ENCODE measurements around the gene XPO4.
A peak's percentile ranks its signal among the peaks of the same experiment; 100 is the strongest.
"Not testable (repeated sequence)": the region's sequence is repeated elsewhere in the genome, so short reads cannot be mapped to it uniquely, and the experiment has no call there.

XPO4 gene

DNA sequence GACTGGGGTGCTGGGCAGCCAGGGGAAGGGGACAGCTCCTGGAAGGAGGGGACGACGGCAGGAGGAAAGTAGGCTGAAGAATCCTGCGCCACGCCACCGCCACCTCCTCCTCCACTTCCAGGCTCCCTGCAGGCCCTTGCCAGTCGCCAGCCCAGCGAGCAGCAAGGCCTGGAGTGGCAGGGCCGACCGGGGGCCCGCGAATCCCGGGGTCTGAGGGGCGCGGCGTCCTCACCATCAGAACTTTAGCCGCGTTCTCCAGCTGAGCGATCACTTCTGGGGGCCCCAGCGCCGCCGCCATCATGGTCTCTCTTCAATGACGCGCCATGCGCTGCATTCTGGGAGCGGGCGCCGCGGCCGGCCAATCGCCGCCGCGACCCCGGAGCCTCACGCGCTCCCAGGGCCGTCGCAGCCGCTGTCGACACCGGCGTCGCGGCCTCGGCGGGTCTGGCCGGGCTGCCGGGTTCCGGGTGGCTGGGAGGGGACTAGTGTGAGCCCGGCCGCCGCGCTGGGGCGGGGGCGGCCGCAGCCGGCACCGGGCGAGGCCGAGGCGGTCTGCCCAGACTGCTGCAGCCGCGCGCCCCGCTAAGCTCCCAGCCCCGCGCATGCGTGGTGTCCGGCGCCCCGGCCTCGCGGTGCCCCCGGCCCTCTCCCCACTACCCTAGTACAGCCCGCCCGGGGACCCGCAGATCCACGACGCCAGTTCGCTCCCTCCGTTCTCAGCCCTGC lies at the start of gene XPO4:
Gene XPO4 (minus strand): TSS at position 309 of the 726 bp plus-strand sequence. CDS start 8 bp downstream, at position 301.
- peak; percentile 61 for DNase-seq

DNA sequence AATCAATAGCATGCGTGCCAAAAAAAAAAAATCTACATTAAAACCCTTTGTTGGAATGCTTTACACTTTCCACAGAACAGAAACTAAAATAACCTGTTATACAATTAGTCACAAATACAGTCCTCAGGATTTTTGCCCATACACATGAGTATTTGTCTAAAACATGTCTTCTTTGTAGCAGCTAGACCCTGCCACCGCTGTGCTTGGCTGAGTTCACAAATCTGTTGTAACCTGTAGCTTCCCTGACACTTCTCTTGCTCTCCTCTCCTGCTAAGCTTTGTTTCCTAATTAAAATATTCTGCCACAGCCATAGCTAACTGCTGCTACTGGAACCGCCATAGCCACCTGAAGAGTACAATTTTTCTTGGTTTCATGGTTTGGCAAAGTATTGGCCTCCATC lies 45.5 kb upstream of the XPO4 start:
- not testable (repeated sequence) for DNase-seq

DNA sequence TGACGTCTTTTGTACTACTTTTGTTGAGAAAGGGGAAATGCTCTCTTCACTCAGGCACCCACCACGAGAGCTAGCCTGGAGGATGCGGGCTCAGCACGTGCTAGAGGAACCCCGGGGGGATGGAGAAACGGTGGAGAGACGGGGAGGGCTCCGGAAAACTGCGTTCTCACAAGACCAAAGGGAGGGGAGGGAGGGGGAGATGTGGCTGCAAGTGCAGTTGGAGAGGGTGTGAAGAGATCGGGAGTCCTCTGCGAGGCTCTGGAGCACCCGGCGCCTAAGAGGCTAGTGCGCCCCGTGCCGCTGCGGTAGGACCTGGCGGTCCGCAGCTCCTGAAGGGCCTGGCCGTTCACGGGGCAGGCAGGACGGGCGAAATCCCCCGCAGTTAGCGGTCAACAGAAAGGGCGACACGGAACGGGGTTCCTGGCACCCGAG lies 43.4 kb upstream of the XPO4 start:
- no peak for DNase-seq

DNA sequence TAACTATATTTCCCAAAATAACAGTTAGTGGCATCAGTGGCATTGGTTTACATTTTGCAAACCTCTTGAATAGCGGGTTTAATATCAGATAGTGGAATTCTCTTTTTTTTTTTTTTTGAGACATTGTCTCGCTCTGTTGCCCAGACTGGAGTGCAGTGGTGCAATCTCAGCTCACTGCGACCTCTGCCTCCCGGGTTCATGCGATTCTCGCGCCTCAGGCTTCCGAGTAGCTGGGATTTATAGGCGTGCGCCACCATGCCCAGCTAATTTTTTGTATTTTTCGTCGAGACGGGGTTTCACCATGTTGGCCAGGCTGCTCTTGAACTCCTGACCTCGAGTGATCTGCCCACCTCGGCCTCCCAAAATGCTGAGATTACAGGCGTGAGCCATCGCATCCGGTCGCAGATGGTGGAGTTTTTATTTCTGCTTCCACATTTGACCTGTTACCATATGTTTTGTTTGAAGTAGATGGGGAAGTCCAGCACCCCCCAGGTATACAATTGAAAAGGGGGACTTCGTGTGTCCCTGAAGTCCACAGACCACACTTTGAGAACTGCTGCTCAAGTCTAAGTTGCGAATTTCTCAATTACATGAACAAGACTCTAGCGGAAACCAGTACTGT lies 40.5 kb upstream of the XPO4 start:
- DNase-seq, result no peak

DNA sequence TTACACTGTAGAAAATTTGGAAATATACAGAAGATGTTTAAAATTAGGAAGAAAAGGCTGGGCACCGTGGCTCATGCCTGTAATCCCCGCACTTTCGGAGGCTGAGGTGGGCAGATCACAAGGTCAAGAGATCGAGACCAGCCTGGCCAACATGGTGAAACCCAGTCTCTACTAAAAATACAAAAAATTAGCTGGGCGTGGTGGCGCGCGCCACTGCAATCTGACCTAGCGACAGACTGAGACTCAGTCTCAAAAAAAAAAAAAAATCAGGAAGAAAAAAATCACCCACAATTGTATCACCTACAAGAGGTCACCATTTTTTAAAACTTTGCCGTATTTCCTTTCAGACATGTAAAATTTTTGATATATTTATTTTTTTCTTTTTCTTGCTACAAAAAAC lies 38.0 kb upstream of the XPO4 start:
- DNase-seq, result not testable (repeated sequence)

DNA sequence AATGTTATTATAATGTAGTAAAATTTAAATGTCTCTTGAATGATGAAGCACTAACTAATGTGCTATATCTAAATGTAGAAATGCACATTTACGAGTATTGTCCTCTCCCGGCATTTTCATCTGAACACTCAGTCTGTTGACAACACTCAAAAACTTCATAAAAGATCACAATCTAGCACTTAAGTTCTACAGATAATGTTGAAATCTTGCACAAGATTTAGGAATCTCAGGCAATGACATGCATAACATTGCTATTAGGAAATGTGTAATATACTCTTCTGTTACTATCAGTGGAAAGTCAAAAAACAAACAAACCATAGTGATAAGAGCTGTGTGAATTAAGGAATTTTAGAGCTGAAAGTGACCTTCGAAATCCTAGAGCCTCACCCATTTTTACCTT lies 37.5 kb upstream of the XPO4 start:
- DNase-seq, result no peak

DNA sequence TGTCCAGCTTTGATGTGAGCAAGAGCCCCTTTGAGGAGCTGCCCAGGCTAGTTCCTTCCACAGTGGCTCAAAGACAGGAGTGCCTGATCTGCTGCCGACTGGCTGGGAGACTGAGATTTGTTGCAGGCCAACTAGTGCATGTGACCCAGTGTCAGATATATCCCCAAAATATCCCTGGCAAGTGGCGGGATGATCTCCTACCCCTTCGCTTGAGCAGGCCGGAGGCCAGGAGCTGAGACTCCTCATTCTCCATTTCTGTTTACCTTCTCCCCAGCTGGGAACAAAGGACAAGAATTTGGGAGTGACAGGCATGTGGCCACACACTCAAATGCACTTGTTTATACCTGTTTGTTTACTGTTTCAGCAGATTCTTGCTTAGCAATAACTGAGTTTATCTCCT lies 37.1 kb upstream of the XPO4 start:
- no peak for DNase-seq

DNA sequence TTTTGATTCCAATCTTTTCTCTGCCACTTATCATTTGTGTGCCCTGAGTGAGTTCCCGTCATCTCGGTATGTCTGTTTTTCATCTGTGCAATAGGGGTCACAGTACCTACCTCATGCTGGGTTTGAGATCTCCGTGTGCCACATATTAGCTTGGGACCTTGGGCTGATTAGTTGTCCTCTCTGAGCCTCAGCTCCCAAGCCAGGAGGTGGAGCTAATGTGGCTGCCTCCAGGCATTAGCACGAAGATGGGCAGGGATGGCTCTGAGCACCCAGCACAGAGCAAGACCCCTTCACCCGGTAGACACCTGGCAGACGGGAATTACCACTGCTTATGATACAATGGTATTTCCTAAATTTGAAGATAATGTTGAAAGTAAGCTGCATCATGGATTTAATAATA lies 35.8 kb upstream of the XPO4 start:
- no peak for DNase-seq

DNA sequence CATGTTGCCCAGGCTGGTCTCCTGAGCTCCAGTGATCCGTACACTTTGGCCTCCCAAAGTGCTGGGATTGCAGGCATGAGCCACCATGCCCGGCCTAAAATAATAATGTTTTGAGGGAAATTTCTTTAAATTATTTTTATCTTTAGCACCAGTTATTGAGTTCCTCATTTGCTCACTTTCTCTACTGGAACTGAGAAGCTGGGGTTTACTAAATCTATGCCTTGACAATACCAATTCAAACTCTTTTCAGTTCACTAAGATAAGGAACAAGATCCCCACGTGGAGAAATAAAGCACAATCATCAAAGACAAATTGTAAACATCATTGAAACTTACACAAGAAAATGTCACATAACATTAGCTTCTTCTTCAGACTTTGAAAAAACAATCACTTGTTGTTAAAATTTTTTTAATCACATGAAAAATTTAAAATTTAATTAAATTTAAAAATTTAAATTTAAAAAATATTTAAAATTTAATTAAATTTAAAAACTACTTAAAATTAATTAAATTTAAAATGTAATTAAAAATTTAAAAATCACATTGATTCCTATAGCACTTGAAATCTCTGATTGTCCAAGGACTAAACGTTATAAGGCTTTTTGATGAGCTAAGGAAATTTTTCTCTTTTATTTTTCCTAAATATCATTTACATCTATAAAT lies 25.2 kb upstream of the XPO4 start:
- no peak for DNase-seq

DNA sequence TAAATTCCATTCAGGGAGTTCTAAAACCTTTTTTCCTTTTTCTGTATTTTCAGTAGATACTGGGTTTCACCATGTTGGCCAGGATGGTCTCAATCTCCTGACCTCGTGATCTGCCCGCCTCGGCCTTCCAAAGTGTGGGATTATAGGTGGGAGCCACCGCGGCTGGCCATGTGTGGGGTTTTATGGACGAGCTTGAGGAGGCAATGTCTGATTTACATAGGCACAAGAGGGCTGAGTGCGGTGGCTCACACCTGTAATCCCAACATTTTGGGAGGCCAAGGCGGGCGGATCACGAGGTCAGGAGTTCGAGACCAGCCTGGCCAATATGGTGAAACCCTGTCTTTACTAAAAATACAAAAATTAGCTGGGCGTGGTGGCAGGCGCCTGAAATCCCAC lies 22.8 kb upstream of the XPO4 start:
- DNase-seq, result not testable (repeated sequence)

DNA sequence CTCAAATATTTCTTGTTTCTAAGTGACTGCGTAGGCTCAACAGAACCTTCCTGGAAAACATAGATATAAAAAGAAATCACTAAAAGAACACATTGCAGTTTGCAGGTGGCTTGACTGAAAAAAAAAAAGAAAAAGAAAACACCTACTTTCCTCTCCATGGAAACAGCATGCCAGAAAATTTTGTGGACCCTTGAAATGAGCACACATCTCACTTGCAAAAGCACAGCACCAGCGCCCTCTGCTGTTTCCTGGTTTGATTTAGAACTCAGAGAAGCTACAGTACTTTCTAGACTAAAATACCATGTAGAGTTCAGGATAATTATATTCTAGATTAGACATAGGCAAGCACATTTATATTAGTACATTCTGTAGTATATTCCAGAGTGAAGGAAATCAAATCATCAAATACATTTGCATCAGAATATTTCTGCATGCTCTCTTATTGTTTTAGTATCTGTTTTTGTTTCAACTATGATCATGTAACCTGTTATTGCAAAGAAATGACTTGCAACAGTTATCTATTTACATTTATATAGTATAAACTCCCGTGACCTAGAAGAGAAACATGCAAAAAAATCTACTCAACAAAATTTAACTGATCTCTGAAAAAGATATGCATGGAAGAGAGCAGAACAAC lies 22.3 kb upstream of the XPO4 start:
- peak; percentile 64 for DNase-seq

DNA sequence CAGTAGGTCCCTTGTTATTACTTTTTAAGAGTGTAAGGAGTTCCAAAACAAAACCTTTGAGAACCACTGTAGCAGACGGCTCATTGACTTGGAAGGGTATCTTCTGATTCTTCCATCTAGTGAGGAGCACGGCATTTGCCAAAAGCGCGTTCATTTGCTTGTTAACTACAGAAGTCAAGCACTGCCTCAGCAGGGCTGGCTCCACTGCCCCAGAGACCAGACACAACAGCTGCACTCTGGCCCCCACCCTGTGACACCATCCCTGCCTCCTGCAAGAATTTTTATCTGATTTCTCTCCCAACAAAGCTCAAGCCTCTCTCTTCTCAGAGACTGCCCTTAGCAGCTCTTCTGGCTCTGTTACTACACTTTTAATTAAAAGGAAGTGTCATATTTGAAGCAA lies 20.7 kb upstream of the XPO4 start:
- no peak for DNase-seq

DNA sequence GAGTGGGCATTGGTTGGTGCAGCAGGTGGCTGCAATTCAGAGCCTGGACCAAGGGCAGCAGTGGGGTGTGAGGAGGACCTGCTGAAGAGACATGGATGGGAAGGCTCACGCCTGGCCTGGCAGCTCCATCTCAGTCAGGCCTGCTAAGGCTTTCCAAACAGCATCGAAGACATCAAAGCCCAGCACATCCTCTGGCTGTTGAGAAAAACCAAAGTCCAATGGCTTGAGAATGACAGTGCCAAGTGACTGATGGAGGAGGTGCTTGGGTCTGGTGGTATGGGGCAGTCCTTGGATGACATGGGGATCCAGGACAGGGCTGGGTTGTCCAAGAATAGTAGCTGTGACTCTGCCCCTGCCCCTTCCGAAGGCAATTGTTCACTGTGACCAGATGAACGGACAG lies 19.0 kb upstream of the XPO4 start:
- DNase-seq, result no peak

DNA sequence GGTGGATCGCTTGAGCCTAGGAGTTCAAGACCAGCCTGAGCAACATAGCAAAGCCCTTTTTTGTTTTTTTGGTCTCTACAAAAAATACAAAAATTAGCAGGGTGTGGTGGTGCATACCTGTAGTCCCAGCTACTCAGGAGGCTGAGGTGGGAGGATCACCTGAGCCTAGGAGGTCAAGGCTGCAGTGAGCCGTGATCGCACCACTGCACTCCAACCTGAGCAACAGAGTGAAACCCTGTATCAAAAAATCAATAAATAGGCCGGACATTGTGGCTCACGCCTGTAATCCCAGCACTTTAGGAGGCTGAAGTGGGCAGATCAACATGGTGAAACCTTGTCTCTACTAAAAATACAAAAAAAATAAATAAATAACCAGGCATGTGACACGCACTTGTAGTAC lies 13.1 kb upstream of the XPO4 start:
- not testable (repeated sequence) for DNase-seq

DNA sequence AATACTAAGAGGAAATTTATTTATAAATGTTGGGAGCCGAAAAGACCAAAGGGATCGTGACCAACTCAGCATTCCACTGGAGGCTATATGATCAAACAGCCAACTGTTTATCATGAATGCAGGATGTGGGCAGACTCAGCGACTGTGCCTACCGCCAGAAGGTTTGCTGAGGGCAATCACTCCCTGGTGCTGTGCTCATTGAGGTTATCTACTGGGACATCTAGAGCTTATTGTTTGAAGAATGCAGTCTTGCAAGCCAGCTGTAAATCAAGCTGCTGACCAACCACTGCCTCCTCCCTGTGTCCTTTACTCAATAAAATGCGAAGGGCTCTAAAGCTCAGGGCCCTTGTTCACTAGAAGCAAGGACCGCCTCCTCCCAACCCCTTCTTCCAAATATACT lies 8.5 kb upstream of the XPO4 start:
- no peak for DNase-seq

DNA sequence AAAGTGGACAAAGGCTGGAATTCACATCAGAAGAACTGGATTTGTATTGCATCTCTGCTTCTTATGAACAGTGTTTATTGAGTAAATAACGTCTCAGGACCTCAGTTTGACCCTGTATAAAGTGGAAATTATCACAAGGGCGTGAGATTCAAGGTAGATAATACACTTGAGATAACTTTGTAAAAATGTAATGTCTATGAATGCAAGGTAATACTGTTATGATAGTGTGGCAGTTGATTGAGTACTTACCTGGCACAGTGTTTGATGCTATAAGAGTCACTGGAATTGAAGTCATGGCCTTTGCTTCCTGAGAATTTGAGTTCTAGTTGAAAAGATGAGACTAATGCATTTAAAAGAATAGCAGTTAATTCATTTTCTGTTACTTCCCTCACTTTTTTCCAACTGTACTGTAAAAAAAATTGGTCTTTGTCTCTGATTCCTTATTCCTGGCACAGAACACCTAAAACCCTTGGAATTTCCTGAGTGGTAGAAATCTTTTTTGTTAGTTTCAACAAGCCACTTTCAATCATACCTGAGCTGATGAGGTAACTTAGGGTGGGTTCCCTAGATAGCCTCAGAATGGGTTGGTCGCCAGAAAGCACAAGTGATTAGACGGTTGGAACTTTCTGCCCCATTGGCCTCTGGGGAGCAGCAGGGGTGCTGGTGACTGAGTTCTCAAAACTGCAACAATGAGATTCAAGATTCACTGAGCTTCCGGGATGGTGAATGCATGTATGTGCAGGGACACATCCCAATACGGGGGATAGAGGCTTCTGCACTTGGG lies 6.4 kb upstream of the XPO4 start:
- no peak for DNase-seq

DNA sequence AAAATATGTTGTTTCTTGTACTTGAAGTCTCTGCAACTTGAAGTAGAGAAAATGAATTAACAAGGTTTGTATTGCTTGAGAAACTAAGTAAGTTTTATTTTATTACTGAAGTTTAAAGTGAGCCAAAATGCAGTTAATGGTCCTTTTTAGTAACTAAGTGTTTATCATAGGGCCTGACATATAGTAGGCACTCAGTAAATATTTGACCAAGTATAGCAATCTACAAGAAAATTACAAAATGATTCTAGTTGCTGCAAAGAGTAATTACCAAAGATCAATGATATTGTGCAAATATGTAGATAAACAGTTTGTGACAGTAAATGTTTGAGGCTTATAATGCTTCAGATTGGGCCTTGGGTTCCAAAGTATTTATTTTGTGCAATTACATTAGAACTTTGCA lies 2.4 kb upstream of the XPO4 start:
- DNase-seq, result no peak

DNA sequence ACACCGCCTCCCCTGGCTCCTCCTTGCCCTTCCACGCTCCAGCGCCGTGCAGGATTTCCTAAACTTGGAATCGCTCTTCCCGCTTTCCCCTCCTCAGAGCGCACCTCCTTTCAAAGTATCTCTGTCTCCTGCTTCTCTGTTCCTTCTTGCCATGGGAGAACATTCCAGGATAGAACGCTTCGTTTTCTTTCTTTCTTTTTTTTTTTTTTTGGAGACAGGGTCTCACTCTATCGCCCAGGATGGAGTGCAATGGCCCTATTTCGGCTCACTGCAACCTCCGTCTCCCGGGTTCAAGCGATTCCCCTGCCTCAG lies 574 bp upstream of the XPO4 start:
- no peak for DNase-seq

DNA sequence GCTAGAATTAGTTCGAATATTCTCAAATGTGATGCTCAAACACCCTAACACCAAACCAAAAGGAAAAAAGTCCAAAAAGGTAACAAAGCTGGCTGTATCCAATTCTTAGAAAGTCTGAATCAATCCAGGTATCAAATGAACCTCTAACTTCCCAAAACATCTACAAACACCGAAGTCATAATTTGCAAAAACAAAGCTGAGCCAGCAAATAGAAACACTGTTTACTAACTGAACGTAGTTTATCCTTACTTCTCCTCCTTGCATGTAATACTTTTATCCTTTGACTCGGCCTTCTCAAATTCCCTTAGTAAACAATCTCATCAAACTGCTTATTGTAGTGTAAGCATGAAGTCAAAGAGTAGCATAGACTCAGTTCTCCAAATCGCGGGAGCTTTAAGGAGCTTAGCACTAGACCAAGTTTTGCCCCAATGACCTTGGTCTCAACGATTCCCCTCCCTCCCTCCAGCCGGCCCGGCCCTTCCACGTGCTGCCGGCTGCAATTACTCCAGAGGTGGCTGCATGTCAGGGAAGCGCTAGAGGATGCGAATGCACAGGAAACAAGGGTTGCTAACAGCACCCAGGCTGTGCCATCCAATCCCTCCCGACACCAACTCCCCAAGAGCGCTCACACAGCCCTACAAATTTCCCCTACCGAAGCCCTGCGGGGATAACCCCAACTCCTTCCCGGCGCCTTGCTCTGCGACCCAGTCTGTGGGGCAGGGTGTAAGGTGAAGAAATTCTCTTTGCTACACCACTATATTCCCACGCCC lies 693 bp downstream of the XPO4 start:
- DNase-seq, result no peak

DNA sequence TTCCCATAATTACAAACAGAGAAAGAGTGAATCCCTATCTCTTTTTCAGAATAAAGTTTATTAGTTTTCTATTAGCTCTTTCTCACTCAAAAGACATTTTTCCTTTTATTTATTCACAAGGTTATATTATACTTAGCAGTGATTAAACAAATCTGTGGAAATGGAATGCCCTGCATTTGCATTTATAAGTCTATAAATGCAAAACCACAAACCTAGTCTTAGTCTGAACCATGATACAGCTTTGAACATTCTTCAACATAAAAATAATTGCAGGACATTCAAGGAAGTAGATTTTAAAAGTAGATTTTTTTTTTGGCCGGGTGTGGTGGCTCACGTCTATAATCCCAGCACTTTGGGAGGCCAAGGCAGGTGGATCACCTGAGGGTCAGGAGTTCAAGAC lies 8.3 kb downstream of the XPO4 start:
- no peak for DNase-seq

DNA sequence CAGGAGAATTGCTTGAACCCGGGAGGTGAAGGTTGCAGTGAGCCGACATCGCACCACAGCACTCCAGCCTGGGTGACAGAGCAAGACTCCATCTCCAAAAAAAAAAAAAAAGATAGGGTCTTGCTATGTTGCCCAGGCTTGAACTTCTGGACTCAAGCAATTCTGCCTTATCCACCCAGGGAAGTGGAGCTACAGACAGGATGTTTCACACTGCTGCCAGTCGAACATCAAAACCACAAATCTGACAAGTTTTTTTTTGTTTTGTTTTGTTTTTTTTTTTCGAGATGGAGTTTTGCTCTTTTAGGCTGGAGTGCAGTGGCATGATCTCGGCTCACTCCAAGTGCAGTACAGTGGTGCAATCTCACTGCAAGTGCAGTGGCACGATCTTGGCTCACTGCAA lies 10.8 kb downstream of the XPO4 start:
- no peak for DNase-seq

DNA sequence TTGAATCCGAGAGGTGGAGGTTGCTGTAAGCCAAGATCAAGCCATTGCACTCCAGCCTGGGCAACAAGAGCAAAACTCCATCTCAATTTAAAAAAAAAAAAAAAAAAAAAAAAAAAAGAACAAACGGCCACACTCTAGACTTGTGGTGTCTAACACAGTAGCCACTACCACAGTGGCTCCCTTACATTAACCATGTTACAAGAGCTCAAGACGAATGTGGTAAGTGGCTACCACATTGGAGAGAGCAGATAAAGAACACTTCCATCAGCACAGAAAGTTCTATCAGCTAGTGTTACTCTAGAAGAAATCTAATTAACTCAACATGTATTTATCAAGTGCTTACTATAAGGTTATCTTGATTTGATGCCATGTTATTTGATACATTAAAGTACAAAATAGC lies 11.5 kb downstream of the XPO4 start:
- no peak for DNase-seq
